ENCODE measurements around the gene NELL2.

The NELL2 gene

DNA sequence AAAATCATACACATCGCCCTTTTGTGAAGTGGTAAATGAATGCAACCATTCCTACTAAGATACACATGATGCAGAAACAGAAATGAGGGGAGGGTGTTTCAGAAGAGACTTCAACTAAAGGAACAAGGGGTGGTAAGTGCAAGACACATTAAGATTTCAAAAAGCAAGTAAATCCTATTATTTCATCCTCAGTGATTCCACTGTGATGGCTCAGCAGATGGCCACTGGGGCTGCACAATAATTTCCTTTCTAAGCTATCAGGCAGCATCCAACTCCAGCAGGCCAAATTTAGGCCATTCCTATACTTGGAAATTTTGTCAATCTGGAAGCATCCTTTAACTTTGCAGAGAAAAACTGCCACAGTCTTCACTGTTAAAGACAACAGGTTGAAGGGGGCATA lies 272.4 kb downstream of the NELL2 start:
- DNase-seq, result no peak

DNA sequence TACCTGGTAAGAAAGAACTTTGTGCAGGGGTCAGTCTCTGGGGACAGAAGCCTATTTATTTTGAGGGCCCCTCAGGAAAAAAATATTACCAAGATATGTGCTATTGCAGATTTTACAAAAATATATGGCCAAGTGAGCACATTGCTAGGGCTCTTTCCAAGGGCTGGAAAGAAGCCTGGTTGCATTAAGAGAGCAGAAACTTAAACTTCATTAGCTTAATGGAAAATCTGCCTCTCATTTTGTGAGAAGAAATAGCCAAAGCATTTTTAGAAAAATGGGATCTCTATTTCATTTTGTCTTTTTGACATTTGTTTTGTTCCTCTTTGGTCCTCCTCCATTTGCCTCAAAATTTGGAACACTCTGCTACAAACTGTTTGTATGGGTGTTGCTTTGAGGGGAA lies 283.5 kb downstream of the NELL2 start:
- DNase-seq, result no peak

DNA sequence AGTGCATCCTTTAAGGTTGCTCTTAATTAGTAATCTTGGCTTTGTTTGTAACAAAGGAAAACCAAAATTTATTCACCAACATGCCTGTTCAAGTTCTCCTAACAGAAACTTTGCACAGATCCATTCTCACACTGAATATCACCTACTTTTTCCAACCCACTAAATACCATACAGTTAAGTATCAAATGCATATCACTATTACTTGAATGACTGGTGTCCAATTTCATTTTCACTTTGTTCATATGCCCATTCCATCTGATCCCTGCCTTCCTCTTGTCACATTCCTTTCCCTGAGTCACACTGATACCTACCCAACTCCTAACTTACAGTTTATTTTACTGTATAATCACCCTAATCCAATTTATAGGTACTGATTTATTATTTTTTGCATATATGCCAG lies 286.4 kb downstream of the NELL2 start:
- no peak for DNase-seq

DNA sequence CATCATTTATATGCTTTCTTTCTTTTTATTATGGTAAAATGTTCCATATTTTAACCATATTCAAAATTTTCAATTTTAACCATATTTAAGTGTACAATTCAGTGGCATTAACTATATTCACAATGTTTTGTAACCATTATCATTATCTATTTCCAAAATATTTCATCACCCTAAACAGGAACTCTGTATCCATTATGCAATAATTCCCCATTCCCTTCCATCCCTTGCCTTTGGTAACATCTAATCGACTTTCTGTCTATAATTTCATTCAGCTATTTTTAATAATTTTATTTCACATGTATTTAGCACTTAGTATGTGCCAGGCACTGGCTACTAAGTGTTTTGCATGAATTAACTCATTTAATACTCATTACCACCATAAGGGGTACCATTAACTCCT lies 287.5 kb downstream of the NELL2 start:
- DNase-seq, result no peak

DNA sequence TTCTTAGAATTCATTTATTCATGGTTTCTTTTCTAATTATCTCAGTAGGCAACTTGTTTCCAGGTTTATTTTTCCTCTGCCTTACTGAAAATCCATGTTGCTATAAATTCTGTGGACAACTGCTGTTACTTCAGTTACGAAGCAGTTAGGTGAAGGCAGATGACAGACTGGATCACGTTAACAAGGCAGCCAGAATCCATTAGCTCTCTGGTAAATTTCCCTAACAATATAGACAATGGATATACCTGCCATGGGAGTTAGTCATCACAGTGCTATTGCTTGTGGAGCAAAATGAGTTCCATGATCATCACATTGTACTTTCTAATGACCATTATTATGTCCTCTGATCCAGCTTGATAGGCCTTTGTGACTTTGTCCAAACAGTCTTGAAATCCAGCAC lies 291.5 kb downstream of the NELL2 start:
- no peak for DNase-seq

DNA sequence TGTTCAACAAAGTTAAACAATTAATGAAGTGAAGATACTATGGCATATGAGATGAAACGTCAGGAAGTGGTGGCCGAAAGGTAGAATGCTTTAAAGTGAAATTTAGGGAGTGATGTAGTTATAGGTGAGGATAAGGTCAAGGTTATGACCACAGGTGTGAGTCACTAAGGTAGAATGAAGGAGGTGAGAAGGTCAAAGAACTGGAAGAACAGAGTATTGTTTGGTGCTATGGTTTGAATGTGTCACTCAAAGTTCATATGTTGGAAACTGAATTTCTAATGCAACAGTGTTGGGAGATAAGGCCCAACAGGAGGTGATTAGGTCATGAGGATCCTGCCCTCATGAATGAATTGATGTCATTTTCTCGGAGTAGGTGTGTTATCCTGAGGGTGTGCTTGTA lies 293.6 kb downstream of the NELL2 start:
- DNase-seq, result no peak

DNA sequence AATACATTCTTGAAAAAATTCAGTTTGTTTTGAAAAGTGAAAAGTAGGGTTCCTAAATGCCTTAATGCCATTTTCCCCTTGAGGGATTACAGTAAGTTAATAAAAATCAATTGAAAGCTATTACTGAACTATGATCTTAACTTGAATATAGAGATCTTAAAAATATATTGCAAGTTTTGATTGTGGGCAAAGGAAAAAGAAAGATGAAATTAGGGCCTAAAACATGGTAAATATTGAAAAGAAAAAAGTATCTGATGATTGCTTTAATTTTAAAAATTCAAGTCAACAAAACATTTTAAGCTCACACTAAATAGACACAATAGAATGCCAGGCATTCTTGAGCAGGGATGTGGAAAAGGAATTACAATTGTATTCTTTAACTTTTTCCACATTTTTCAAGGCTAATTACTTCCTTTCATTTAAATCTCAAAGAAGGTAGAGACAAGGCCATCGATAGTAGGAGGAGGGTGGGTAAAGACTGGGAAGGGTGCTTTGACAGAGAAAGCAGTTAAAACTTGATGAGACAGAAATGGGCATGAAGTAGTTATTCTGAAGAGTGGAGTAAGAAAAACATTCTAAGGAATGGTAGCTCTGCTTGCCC lies 294.4 kb downstream of the NELL2 start:
- no peak for DNase-seq

DNA sequence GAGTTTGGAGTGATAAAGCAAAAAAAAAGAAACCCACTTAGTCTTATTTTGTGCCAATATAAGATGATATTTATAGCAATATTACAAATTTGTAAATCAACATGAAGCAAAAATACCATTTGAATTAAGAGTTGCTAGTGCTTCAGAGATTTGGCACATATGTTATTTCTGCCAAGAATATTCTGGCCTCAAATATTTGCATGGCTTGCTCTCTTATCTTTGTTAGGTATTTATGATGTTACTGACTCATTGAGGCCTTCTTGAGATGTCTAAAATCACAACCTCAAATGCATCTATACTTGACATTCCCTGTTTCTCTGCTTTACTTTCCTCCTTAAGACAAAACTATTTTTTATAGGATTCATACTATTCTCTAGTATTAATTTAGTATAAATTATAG lies 301.5 kb downstream of the NELL2 start:
- no peak for DNase-seq

DNA sequence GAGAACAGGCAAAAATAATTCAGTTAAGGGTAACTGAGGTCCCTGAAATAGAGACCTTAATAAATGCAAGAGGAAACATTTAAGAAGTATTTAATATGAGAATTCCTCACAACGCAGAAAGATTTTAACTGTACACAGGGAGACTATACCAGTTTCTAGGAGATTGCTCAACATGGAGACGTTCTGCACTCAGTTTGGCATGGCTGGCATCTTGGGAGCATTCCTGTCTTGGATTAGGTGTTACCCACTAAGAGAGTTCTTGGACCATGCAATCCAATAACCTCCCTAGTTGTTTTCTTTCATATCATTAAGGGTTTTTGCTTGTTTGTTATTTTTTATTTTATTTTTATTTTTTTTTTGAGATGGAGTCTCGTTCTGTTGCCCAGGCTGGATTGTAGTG lies 302.4 kb downstream of the NELL2 start:
- no peak for DNase-seq

DNA sequence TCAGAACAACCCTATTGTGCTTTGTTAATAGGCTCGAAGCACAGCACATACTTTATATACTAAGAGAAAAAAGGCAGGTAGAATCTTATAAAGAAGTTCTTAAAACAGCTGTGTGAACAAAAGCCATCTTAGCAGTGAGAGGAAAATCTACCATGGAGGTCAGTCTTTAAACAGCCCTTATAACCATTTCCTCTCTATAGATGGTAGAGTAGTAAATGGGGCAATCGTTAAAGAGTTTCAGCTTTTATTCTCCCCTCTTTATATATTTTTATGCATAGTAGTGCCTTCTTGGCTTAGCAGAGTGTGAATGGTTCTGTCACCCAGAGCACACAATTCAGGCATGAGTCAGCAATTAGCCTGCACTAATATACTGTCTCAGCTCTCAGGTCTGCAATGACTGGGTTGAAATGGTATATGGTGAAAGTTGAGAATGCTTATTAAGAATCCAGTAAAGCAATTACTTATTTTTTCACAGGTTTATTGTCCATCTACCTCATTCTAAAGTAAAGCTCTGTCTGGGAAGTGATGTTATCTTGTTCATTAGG lies 305.0 kb downstream of the NELL2 start:
- DNase-seq, result no peak

DNA sequence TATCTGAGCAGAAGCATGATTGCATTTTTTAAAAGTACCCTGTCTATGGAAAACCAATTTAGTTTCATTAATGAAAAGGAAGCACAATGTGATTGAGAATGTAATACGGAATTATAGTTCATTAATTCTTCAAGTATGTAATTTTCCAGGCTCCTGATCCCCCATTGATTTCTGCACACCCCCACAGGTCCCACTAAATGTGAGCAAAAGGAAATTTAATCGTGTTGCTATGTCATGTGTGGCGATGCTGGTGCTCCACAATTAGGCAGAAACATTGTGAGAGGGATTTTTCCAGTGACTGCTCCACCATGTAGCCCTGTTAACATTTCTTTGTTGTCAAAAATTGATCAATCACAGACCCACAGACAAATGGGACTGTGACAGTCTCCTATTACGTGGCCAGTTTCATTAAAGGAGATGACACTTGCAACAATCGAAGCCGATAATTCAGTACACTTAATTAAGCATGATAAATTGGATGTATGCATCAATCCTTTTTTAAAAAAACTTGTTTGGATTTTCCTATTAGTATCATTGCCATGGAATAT lies 306.0 kb downstream of the NELL2 start:
- no peak for DNase-seq

DNA sequence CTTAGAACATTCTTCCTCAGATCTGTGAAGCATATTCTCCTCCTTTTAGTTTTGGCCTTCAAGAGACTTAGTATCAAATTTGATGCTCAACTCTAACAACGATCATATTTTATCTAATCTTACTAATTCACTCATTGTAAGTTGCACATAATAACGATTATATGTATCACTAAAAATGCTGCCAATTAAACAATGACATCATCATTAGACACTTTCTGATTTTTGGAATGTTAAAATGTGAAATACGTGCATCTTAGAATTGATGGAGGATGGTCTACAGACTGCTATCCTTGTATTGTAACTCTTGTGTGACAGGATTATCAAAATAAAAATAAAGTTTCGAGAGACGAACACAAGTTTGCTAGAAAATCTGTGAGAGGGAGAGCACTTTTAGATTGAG lies 311.0 kb downstream of the NELL2 start:
- no peak for DNase-seq

DNA sequence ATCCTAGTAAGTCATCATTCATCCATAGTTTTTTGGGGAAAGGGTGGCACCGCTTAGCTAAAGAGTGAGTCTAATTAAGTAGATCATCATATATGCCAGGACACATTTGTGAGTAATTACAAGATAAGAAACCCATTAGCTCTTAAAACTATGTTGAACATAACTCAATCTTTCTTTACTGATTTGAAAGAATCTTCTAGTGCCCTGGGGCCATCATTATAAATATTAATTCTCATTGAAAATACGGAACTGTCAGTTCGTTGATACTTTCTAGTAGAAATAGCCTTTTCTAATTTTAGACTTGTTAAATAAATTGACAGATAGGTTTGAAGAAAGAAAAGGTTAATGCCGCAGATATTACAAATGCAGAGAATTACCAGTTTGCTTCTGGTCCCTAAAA lies 312.6 kb downstream of the NELL2 start:
- no peak for DNase-seq

DNA sequence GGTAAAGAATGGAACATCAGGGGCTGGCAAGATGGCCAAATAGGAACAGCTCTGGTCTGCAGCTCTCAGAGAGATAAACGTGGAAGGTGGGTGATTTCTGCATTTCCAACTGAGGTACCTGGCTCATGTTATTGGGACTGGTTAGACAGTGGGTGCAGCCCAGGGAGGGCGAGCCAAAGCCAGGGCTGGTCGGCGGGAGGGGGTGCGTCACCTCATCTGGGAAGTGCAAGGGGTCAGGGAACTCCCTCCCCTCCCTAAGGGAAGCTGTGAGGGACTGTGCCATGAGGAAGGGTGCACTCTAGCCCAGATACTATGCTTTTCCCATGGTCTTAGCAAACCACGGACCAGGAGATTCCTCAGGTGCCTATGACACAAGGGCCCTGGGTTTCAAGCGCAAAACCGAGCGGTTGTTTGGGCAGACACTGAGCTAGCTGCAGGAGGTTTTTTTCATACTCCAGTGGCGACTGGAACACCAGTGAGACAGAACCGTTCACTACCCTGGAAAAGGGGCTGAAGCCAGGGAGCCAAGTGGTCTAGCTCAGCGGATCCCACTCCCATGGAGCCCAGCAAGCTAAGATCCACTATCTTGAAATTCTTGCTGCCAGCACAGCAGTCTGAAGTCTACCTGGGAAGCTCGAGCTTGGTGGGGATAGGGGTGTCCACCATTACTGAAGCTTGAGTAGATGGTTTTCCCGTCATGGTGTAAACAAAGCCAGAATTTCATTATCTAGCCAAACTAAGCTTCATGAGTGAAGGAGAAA lies 317.6 kb downstream of the NELL2 start:
- no peak for DNase-seq

DNA sequence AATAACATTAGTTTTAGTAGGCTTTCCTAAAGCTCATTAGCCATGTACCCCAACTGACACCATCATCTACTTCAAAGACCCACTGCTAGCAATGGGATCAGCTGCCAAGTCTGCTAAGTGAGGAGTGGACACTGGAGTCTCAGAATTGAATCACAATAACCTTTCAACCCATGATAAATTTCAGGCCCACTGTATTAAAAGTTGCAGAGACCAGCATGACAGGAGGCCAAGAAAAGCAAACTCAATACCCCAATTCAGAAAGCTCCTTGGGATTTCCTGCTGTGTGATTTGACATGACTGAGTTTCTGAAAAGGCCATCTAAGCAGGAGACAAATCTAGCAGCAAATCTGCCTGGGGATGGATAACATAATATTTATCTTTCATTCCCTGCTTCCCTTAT lies 320.7 kb downstream of the NELL2 start:
- DNase-seq, result no peak

DNA sequence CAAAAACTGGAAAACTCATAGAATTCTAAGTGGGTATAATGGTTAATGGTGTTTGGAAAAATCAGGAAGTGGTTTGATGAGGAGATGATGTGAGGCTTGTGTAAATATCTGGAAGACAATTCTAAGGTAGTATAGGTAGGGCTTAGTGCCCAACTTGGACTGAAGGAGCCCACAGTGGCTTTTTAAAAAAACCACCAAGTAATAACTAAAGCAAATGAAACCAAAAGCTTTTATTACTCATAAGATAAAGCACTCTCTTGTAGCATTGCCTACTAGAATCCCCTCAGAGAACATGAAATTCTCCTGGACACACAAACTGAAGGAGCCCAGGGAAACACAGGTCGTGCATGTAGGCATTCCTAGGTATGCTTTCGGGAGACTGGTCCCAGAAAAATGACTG lies 324.5 kb downstream of the NELL2 start:
- DNase-seq, result no peak

DNA sequence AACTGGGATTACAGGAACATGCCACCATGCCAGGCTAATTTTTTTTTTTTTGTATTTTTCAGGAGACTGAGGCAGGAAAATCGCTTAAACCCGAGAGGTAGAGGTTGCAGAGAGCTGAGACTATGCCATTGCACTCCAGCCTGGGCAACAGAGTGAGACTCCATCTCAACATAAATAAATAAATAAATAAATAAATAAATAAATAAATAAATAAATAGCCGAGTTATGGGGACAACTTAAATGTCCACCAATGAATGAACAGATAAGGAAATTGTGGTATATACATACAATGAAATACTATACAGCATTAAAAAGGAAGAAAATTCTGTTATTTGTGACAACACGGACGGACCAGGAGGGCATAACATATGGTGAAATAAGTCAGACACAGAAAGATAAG lies 325.7 kb downstream of the NELL2 start:
- no peak for DNase-seq

DNA sequence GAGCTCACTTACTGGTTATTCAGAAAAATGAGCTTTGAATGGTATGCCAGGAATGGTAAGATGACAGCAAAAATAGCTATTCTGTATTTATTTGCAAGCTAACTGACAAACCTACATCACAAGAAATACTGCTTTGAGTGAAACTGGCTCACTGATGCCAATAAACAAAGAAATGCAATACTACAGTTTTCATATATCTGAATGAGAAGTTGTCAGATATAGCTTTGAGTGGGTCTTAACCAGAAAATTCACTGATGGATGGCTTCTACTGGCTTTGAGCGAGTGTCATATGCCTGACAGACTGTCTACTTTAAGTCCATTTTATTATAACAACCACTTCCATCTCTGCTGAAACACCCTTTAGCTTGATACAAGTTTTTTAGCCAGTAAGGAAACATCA lies 330.1 kb downstream of the NELL2 start:
- no peak for DNase-seq

DNA sequence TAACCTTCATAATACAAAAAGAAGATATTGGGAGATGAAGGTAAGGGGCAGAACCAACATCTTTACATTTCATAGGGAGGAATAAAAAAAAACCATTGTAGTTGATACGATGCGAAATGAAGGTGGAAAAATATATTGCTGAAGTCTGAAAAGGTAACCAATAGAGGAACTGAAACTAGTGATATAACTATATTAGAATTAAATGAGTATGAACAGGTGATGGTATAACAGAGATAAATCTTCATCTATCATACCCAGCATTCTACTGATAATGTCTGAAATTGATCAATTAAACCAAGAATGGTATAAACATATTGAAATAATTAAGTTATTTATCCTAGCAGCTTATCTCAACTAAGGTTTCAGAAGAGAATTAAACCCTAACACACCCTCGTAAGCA lies 332.1 kb downstream of the NELL2 start:
- DNase-seq, result no peak

DNA sequence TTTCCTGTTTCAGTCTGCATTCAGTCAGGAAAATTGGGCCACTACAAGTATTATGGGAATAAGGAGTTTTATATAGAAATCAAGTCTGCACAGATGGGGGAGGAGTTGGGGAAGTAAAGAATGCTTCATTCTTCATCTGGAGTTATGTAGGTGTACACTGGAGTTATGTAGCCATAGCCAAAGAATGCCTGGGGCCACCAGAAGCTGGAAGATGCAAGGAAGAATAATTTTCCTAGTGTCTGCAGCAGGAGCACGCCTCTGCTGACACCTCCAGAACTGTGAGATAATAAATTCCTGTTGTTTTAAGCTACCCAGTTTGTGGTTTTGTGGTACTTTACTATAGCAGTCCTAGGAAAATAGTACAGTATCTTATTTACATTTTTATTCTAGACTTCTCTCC lies 333.4 kb downstream of the NELL2 start:
- no peak for DNase-seq

DNA sequence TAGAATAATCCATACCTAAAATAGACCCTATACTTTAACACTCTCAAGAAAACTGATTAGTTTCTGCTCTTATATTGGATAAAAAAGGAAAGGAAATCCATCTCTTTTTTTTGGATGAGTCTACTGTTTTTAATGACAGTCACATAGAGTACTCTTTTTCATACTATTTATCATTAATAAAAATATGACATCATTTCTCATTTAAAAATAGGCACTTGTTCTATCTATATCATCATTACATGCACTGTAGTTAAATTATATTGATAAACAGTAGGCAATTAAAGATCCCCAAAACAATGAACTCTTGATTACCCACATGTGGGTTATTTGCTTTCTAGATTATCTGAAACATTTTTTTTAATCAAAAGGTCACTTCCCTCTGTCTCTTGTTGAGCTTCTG lies 338.8 kb downstream of the NELL2 start:
- DNase-seq, result no peak

DNA sequence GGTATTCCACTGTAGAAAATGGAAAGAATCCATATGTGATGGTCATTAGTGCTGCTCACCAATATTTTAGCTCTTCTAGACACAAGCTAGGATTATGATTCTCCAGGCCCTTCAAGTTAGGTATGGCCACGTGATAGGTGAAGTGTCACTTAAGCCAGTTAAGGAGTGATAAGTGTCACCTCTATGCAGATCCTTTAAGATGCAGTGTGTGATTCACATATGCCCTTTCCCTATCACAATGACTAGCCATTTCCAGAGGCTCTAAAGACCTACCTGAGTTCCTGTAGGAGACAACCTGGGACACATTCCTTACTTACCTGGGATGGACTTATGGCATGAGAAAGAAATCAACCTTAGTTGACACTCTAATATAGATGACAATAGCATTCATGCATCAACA lies 343.2 kb downstream of the NELL2 start:
- no peak for DNase-seq

DNA sequence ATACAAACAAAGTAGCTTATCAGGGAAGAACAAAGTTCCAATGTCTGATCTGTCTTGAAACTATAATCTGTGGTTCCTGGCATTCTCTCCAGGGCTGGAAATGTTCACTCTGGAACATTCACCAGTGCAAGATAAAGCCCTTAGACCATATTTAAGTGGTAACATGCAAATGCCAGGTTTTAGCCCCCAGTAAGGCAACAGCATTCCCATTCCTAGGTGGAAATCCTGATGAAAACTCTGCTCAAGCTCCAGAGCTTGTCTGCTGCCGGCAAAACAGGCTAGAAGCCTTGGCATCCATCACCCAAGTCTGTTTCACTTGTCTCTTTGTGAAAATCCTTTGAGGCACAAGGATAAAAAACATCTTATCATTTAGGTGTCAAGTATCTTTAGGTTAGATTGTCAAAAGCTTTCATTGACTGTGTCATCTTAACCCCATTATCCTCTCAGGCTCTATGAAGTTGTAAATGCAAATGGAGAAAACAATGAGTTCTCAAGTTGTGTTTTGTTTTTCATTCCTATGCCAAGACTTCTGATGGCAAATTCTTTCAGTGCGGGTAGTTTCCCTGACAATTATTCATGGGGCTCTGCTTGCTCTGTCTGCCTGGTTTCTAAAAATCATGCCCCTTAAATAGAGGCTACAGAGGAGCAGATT lies 344.7 kb downstream of the NELL2 start:
- DNase-seq, result no peak

DNA sequence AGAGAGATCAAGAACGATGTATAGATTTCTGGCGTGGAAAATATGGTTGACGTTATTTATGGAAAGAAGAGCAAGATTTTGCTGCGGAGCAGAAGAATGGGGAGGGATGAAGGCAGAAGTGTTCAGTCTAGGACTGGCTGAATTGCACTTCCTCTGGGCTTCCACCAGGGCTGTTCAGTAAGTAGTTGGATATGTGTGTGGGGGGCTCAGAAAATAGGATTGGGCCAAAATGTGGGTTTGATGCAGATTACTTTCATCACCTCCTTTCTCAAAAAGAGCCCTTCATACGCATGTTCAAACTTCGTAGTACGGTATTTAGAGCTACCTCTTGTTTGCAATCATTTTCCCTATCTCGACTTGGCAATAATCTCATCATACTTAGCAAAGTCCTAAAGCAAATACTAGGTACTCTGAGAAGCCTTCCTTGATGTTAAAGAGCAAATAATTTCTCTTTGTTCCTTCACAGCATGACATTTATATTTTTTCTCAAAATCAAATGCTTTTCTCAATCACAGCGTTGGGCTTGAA lies 349.4 kb downstream of the NELL2 start:
- no peak for DNase-seq
